PFSK-1 (cell line): ENCODE measurements around the gene C1orf21.

Source experiments
- FOXP2 ChIP-seq: optimal IDR thresholded peaks from 2 replicates; pipeline ENCODE3; 2011; ENCODE audit warnings: borderline replicate concordance, control low read depth, inconsistent platforms; ENCODE audit not compliant: insufficient read depth; ENCODE audit errors: extremely low read length, extremely low read depth
- POLR2AphosphoS5 ChIP-seq: IDR thresholded peaks from 2 replicates; pipeline ENCODE4 v1.6.1; 2012; ENCODE audit warnings: low read depth, mild to moderate bottlenecking, control low read depth, low read length, moderate library complexity
- SIN3A ChIP-seq: IDR thresholded peaks from 2 replicates; pipeline ENCODE4 v1.6.1; 2012; ENCODE audit warnings: mild to moderate bottlenecking, low read length, moderate library complexity, borderline replicate concordance; ENCODE audit not compliant: insufficient read depth
- TAF1 ChIP-seq: IDR thresholded peaks from 2 replicates; pipeline ENCODE4 v1.6.1; 2012; ENCODE audit warnings: low read length, control low read depth, borderline replicate concordance; ENCODE audit not compliant: insufficient read depth
- TF ChIP-seq, protein P1 (sequence below), 2 experiments: IDR thresholded peaks; 2 replicates each; pipeline versions ENCODE4 v1.6.1 to v1.8.0; 2011 to 2012; ENCODE audit warnings: low read depth in 2 of 2, low read length in 2 of 2, control low read depth in 1 of 2, inconsistent platforms in 1 of 2, mild to moderate bottlenecking in 1 of 2, moderate library complexity in 1 of 2; ENCODE audit not compliant: insufficient read depth in 1 of 2

The C1orf21 gene

DNA sequence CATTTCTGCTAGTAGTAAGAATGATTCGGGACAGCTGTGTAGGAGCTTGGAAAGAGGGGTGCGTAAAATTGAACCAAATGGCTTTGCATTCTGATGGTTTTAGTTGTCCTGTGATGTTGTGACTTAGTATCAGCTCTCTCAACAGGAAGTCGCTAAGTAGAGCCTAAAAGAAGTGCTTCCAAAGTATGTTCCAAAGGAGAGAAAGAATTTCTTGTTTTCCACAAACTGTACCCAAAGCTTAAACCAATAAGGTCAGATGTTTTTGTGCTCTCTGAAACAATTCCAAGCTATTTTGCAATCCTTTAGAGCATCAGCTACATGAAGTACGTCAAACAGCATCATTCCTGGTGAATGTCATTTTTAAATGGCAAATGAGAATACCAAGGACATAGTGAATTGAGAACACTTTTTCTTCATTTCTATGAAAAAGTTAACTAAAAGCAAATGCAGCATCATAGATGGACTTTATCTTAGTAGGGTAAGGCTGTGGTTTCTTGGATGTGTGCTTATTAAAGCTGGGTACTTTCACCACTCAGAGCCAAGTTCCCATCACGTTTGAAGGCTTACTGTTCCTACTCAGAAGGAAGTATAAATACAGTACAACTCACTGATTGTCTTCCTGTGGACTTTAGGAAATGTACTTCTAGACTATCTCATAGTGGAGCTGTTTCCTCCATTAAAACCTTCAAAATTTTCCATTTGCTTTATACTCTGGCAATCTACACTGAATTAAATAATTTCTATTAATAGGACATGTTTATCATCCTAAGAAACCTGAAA, 148.6 kb downstream of the C1orf21 start:
- no peak for TF ChIP-seq TAF1

DNA sequence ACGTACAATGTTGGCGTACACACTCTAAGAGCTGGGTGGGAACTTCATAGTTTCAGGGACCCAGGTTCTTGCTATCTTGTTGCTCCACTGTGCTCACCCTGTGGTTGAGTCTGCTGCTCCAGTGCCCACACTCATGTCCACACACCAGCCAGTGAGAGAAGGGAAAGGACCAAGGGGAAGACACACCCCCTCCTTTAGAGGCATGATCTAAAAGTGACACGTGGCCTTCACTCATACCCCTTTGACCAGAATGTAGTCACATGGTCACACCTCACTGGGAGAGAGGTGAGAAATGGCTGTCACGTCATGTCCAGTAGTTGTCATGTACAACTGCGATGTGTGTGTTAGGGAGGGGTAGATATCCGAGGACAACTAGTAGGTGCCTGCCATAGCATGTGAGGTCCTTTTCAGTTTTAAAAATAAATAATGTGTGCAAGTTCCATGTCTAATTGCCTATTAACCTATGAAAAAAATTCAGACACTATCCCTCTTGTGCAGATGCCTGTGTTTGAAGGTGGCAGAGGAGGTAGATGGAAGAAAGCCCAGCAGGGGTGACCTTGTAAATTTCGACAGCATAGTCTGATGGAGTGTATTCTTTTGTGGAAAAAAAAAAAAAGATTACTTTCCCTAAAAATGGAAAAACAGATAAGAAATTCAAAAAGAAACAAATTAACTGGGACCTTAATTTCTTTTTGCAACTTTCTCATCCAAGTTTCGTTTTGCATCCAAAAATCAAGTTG, 149.6 kb downstream of the C1orf21 start:
- TF ChIP-seq FOXP2 (no peak), TAF1 (no peak), POLR2AphosphoS5 (no peak), SIN3A (no peak)
- TF ChIP-seq, protein P1, sequence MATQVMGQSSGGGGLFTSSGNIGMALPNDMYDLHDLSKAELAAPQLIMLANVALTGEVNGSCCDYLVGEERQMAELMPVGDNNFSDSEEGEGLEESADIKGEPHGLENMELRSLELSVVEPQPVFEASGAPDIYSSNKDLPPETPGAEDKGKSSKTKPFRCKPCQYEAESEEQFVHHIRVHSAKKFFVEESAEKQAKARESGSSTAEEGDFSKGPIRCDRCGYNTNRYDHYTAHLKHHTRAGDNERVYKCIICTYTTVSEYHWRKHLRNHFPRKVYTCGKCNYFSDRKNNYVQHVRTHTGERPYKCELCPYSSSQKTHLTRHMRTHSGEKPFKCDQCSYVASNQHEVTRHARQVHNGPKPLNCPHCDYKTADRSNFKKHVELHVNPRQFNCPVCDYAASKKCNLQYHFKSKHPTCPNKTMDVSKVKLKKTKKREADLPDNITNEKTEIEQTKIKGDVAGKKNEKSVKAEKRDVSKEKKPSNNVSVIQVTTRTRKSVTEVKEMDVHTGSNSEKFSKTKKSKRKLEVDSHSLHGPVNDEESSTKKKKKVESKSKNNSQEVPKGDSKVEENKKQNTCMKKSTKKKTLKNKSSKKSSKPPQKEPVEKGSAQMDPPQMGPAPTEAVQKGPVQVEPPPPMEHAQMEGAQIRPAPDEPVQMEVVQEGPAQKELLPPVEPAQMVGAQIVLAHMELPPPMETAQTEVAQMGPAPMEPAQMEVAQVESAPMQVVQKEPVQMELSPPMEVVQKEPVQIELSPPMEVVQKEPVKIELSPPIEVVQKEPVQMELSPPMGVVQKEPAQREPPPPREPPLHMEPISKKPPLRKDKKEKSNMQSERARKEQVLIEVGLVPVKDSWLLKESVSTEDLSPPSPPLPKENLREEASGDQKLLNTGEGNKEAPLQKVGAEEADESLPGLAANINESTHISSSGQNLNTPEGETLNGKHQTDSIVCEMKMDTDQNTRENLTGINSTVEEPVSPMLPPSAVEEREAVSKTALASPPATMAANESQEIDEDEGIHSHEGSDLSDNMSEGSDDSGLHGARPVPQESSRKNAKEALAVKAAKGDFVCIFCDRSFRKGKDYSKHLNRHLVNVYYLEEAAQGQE (IDR thresholded peaks at IDR 0.05; ENCODE audit: insufficient read depth in 1 of 2, low read depth in 2 of 2, low read length in 2 of 2) = no peak

GRCh38 chr1:184539580-184539979, 152.8 kb downstream of the C1orf21 start:
- TF ChIP-seq SIN3A (no peak), POLR2AphosphoS5 (no peak), FOXP2 (no peak), TAF1 (no peak)
- TF ChIP-seq, protein P1 (IDR thresholded peaks at IDR 0.05; ENCODE audit: insufficient read depth in 1 of 2, low read depth in 2 of 2, low read length in 2 of 2) = no peak

GRCh38 chr1:184541537-184542152, 154.8 kb downstream of the C1orf21 start:
- TF ChIP-seq POLR2AphosphoS5 = no peak
- TF ChIP-seq, protein P1 (IDR thresholded peaks at IDR 0.05; ENCODE audit: insufficient read depth in 1 of 2, low read depth in 2 of 2, low read length in 2 of 2) = no peak
- TF ChIP-seq TAF1 = no peak
- TF ChIP-seq FOXP2 = no peak
- no peak for TF ChIP-seq SIN3A

DNA sequence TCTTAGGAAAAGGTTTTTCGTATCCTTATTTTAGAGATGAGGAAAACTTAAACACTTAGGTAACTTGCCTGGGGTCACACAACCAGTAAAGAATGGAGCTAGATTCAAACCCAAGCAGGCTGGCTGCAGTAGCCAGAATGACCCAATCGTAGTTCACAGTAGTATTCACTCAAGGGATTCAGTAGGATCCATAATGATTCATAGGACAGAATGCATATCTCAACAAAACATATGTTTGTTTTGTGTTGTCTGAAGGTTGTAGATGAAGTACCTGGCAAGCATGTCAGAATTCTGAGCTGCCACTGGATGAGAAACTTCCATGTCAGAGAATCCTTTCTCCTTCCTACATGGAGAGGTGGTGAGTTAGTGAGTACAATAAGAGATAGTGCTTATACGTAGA, 155.5 kb downstream of the C1orf21 start:
- TF ChIP-seq TAF1 (no peak), FOXP2 (no peak), SIN3A (no peak), POLR2AphosphoS5 (no peak)
- TF ChIP-seq, protein P1 (IDR thresholded peaks at IDR 0.05; ENCODE audit: insufficient read depth in 1 of 2, low read depth in 2 of 2, low read length in 2 of 2) = no peak
